Activated CD8-positive, alpha-beta memory T cell treated with anti-CD3 and anti-CD28 coated beads for 48 hours (primary cell): Measurements from ENCODE around the gene B9D1.

Experiments used
- DNase-seq, 3 experiments: peaks; one replicate each; pipeline ENCODE4 v3.0.0-alpha.2; 2020; ENCODE audit warnings: low read depth in 2 of 3, low spot score in 2 of 3

Gene B9D1

DNA sequence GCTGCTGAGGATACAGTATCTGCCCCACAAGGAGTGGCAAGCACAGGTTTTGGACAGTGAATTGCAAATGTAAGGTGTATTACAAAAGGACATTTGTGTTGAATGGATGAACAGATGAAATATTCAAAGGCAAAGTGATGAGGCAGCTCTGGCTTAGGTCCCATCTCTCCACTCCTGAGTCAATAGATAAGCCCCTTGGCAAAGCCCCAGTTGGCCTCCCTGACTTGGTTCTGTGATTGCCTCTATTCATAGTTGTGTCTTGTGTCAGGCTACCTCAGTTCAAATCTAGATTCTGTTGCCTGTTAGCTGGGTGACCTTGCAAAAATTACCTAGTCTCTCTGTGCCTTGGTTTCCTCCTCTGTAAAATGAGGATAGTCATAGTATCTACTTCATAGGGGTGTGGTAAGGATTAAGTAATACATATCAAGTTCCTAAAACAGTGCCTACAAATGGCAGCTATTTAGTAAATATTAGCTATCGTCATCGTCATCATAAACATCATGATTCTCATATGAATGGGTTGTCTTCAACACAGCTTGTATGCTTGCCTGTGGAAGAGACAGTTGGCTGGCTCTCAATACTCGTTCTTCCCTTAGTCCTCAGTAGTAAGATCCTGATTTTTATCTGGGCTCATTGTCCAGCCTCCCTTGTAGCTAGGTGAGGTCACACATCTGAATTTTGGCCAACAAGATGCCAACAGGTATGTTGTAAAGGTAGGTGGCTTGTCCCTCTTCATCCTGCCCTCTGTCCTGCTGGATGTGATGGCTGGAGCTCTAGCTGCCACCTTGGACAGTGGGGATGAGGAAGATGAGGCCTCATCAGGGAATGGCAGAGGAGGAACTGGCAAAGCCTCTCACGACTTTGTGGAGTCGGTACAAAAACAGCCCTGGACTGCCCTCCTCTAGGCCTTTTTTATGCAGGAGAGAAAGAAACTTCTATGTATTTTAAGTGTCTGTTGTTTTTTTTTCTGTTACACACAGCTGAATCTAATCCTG lies 26.6 kb upstream of the B9D1 start:
- no peak for DNase-seq

- no peak for DNase-seq
Observed at GRCh38 chr17:19387921-19388521, 25.5 kb upstream of the B9D1 start.

- DNase-seq = no peak
Observed at GRCh38 chr17:19386974-19387920, 24.7 kb upstream of the B9D1 start, which contains the start of gene MFAP4. Gene MFAP4 (minus strand): TSS chr17:19387190. CDS start chr17:19387155, 35 bp downstream.

DNA sequence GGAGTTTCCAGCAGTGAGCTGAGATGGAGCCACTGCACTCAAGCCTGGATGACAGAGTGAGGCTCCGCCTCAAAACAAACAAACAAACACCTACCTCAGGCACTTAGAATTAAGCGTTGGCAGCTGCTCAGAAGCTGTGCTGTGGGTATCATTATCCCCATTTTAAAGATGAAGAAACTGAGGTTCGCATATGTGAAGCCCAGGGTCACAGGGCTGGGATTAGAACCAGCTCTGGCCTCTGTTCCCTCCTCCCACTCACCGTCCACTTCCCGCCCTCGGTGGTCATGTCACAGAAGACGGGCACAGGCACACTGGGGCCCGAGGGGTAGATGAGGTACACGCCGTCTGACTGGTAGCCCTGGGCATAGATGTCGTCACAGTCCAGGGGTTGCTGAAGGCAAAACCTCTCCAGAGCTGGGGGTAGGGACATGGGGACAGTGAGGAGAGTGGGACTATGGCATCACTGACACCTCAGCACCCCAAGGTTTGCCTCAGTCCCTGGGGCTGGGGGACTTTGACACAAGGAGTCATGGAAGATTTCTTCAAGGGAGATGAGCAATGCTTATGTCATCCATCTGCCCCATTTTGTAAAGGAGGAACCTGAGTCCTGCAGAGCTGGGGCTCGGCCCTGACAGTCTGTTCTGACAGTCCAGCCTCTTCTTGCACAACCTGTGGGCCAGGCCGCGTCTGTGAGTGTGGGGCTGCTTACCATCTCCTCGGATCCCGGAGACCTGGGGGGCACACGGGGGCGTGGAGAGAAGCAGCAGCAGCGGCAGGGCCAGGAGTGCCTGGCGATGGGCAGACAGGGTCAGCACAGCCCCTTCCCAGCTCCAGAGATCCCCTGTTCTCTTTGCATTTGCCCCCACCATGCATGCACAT lies 23.8 kb upstream of the B9D1 start:
- DNase-seq = no peak

GRCh38 chr17:19385521-19385983 lies 23.0 kb upstream of the B9D1 start:
- DNase-seq = no peak

- no peak for DNase-seq
Observed at GRCh38 chr17:19384723-19385391, 22.3 kb upstream of the B9D1 start.

GRCh38 chr17:19383681-19384470 lies 21.4 kb upstream of the B9D1 start:
- DNase-seq = no peak

DNA sequence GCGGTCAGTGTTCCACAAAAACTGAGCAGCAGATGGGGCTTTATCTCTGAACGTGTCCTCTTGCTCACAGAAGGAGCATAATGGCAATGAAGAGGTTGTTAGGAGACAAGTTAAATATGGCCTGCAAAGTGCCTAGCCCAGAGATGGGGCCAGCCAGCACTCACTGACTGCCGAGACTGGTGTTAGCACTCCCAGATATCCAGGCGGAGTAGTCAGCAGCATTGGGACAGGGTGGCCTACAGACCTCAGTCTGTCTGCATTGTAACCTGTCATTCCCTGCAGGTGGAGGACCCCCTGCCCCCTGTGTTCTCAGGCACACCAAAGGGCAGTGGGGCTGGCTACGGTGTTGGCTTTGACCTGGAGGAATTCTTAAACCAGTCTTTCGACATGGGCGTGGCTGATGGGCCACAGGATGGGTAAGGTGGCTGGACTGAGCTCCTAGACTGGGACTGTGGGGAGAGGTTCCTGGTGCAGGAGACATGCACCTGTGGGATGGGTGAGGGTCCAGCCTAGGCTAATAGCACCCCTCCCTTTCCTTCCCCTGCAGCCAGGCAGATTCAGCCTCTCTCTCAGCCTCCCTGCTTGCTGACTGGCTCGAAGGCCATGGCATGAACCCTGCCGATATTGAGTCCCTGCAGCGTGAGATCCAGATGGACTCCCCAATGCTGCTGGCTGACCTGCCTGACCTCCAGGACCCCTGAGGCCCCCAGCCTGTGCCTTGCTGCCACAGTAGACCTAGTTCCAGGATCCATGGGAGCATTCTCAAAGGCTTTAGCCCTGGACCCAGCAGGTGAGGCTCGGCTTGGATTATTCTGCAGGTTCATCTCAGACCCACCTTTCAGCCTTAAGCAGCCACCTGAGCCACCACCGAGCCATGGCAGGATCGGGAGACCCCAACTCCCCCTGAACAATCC lies 20.3 kb upstream of the B9D1 start:
- DNase-seq = no peak

- DNase-seq = no peak
Observed at GRCh38 chr17:19381741-19382444, 19.4 kb upstream of the B9D1 start.

- no peak for DNase-seq
Observed at GRCh38 chr17:19381361-19381740, 18.8 kb upstream of the B9D1 start.

DNA sequence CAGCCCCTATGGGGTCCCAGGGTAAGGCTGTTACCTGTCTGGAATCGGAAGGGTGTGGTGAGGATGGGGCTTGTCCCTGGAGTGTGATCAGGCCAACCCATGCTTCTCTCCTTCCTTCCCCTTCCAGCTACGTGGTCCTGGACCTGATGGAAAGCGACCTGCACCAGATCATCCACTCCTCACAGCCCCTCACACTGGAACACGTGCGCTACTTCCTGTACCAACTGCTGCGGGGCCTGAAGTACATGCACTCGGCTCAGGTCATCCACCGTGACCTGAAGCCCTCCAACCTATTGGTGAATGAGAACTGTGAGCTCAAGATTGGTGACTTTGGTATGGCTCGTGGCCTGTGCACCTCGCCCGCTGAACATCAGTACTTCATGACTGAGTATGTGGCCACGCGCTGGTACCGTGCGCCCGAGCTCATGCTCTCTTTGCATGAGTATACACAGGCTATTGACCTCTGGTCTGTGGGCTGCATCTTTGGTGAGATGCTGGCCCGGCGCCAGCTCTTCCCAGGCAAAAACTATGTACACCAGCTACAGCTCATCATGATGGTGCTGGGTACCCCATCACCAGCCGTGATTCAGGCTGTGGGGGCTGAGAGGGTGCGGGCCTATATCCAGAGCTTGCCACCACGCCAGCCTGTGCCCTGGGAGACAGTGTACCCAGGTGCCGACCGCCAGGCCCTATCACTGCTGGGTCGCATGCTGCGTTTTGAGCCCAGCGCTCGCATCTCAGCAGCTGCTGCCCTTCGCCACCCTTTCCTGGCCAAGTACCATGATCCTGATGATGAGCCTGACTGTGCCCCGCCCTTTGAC lies 18.2 kb upstream of the B9D1 start:
- DNase-seq = no peak

DNA sequence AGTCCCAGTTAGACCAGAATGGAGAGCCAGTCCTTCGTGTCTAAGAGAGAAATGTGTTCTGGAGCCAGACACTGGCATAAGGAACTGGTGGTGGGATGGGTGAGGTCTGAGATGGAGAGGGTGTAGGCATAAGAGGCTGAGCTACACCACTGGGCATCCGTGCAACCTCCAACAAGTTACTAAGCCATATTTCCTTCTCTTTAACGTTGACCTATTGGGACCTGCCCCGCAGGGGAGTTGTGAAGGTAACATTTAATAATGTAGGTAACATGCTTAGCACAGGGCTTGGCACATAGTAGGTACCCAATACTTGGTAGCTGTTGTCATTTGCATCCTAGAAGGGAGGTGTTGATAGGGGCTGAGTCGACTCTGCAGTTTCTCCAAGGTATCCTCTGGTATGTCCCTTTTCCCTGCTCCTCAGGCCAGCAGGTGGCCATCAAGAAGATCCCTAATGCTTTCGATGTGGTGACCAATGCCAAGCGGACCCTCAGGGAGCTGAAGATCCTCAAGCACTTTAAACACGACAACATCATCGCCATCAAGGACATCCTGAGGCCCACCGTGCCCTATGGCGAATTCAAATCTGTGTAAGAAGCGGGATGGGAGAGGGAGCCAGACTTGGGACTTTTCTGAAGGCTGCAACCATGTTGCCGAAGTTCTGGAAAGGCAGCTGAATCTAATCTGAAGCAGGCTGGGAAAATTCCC lies 17.0 kb upstream of the B9D1 start:
- DNase-seq = no peak

- DNase-seq = no peak
Observed at GRCh38 chr17:19378416-19379360, 16.2 kb upstream of the B9D1 start, which contains the start of gene MAPK7. Gene MAPK7 (plus strand): TSS chr17:19378498. CDS start chr17:19378901, 403 bp downstream.
